Activated naive CD4-positive, alpha-beta T cell treated with anti-CD3 and anti-CD28 coated beads, Interleukin-2, amount 10 ng/mL, durations not matched to agents 7 days and 5 days (primary cell): ENCODE data around the gene USP15.
A peak's percentile ranks its signal among the peaks of the same experiment; 100 is the strongest.
"Not testable (repeated sequence)": the region's sequence is repeated elsewhere in the genome, so short reads cannot be mapped to it uniquely, and the experiment has no call there.

Experiments
- CTCF ChIA-PET: fragments of 350-600 bp; sonication (Branson Sonifier 250); formaldehyde crosslinking; loops from one replicate; lab custom pipeline; 2021; ENCODE audit warnings: antibody characterized with exemption; lab: Charles Lee
- DNase-seq: peaks from one replicate; pipeline ENCODE4 v3.0.0-alpha.2; 2020
- H3K27ac Mint-ChIP-seq: one replicate; pipeline ENCODE4 v1.8.0; 2021; ENCODE audit warnings: mild to moderate bottlenecking, moderate library complexity, mixed read lengths
- H3K27me3 Mint-ChIP-seq: one replicate; pipeline ENCODE4 v1.8.0; 2021; ENCODE audit warnings: mild to moderate bottlenecking, mixed read lengths
- H3K36me3 Mint-ChIP-seq: one replicate; pipeline ENCODE4 v1.8.0; 2021; ENCODE audit warnings: mixed read lengths
- H3K4me1 Mint-ChIP-seq: one replicate; pipeline ENCODE4 v1.8.0; 2021; ENCODE audit warnings: mixed read lengths
- H3K4me3 Mint-ChIP-seq: one replicate; pipeline ENCODE4 v1.8.0; 2021; ENCODE audit warnings: mild to moderate bottlenecking, moderate library complexity, mixed read lengths
- H3K9me3 Mint-ChIP-seq: one replicate; pipeline ENCODE4 v1.8.0; 2021; ENCODE audit warnings: mixed read lengths

Gene USP15

GRCh38 chr12:62342614-62343303 lies 82.6 kb downstream of the USP15 start:
- H3K36me3 Mint-ChIP-seq, result peaks cover 83% of the 10 kb centered on the region
- H3K4me3 Mint-ChIP-seq, DNase-seq, CTCF ChIA-PET, H3K27ac Mint-ChIP-seq, H3K27me3 Mint-ChIP-seq: not testable (repeated sequence)
- peaks cover 16% of the 10 kb centered on the region for H3K4me1 Mint-ChIP-seq
- H3K9me3 Mint-ChIP-seq, result peaks cover 30% of the 10 kb centered on the region

DNA sequence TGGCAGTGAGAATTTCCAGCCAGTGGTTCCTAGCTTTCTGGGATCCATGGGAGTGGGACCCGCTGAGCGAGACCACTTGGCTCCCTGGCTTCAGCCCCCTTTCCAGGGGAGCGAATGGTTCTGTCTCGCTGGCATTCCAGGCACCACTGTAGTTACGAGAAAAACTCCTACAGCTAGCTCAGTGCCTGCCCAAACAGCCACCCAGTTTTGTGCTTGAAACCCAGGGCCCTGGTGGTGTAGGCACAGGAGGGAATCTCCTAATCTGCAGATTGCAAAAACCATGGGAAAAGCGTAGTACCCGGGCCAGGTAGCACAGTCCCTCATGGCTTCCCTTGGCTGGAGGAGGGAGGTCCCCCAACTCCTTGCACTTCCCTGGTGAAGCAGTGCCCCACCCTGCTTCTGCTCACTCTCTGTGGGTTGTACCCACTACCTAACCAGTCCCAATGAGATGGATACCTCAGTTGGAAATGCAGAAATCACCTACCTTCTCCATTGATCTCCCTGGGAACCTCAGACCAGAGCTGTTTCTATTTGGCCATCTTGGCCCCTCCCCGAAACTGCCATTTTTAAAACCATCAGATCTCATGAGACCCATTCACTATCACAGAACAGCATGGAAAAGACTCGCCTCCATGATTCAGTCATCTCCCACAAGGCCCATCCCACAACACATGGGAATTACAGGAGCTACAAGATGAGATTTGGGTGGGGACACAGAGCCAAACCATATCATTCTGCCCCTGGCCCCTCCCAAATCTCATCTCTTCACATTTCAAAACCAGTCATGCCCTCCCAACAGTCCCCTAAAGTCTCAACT lies 83.3 kb downstream of the USP15 start:
- H3K27ac Mint-ChIP-seq, result peak overlapping the region; percentile 16
- CTCF ChIA-PET, DNase-seq, H3K4me3 Mint-ChIP-seq, H3K27me3 Mint-ChIP-seq: not testable (repeated sequence)
- peaks cover 22% of the 10 kb centered on the region for H3K9me3 Mint-ChIP-seq
- H3K36me3 Mint-ChIP-seq, result peaks cover 75% of the 10 kb centered on the region
- peaks cover 16% of the 10 kb centered on the region for H3K4me1 Mint-ChIP-seq

- H3K36me3 Mint-ChIP-seq, result peaks cover 67% of the 10 kb centered on the region
- H3K9me3 Mint-ChIP-seq, result peaks cover 17% of the 10 kb centered on the region
- peaks cover 13% of the 10 kb centered on the region for H3K4me1 Mint-ChIP-seq
- H3K4me3 Mint-ChIP-seq, CTCF ChIA-PET, DNase-seq, H3K27me3 Mint-ChIP-seq: not testable (repeated sequence)
- H3K27ac Mint-ChIP-seq, result peak overlapping the region; percentile 34
Observed at GRCh38 chr12:62344731-62345556, 84.7 kb downstream of the USP15 start.

GRCh38 chr12:62345667-62346066 lies 85.5 kb downstream of the USP15 start:
- peaks cover 11% of the 10 kb centered on the region for H3K9me3 Mint-ChIP-seq
- H3K27ac Mint-ChIP-seq, result no peak overlapping the region
- H3K4me3 Mint-ChIP-seq, result no peak overlapping the region
- peaks cover 63% of the 10 kb centered on the region for H3K36me3 Mint-ChIP-seq
- H3K27me3 Mint-ChIP-seq, result no peaks in the 10 kb centered on the region
- DNase-seq, result no peak
- H3K4me1 Mint-ChIP-seq, result peaks cover 6% of the 10 kb centered on the region
- CTCF ChIA-PET, result no interaction called here

GRCh38 chr12:62346817-62347216 lies 86.6 kb downstream of the USP15 start:
- Mint-ChIP-seq H3K36me3 (peaks cover 56% of the 10 kb centered on the region), H3K27ac (no peak overlapping the region), H3K27me3 (no peaks in the 10 kb centered on the region), H3K9me3 (peaks cover 5% of the 10 kb centered on the region), H3K4me1 (peaks cover 3% of the 10 kb centered on the region), H3K4me3 (no peak overlapping the region)
- CTCF ChIA-PET, result no interaction called here
- no peak for DNase-seq

DNA sequence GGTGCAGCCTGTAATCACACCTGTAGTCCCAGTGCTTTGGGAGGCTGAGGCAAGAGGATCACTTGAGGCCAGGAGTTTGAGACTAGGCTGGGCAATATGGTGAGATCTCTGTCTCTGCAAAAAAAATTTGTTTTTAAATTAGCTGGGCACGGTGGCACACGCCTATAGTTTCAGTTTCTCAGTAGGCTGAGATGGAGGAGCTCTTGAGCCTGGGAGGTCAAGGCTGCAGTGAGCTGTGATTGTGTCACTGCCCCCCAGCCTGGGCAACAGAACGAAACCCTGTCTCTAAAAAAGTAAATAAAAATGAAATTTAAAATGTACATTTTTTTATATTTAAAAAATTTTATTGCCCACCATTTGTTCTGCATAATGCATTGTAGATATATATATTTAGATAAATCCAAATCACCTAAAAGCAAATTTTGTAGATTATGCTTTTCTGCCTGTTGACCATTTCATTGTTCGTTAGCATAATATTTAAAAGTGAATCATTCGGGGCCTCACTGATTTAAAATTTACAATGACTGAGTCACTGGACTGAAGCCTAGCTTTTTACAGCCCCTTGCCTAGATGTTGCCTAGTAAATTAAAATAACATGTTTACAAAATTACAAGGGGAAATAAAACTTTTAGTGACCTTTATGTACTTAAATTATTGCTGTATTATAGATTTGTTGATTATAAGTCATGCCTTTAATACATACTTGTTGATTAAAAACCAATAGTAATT lies 87.9 kb downstream of the USP15 start:
- H3K4me1 Mint-ChIP-seq, result peaks cover 3% of the 10 kb centered on the region
- no peaks in the 10 kb centered on the region for H3K27me3 Mint-ChIP-seq
- peaks cover 43% of the 10 kb centered on the region for H3K36me3 Mint-ChIP-seq
- H3K9me3 Mint-ChIP-seq, result peaks cover 5% of the 10 kb centered on the region
- H3K27ac Mint-ChIP-seq, result no peak overlapping the region
- CTCF ChIA-PET, result no interaction called here
- DNase-seq, result no peak
- no peak overlapping the region for H3K4me3 Mint-ChIP-seq

DNA sequence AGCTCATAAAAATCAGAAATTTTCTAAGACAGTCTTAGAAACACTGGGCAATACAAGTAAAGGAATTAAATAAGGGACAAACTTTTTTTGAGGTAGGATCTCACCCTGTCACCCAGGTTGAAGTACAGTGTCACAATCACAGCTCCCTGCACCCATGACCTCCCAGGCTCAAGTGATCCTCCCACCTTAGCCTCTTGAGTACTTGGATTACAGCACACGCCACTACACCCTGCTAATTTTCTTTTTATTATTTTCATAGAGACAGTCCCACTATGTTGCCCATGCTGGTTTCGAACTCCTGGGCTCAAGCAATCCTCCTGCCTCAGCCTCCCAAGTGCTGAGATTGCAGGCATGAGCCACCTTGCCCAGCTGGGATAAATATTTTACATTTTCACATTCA lies 90.3 kb downstream of the USP15 start:
- Mint-ChIP-seq H3K4me3 (no peak overlapping the region), H3K9me3 (peaks cover 2% of the 10 kb centered on the region), H3K36me3 (peaks cover 31% of the 10 kb centered on the region), H3K27me3 (no peaks in the 10 kb centered on the region), H3K27ac (no peak overlapping the region), H3K4me1 (peaks cover 5% of the 10 kb centered on the region)
- CTCF ChIA-PET, result no interaction called here
- no peak for DNase-seq

DNA sequence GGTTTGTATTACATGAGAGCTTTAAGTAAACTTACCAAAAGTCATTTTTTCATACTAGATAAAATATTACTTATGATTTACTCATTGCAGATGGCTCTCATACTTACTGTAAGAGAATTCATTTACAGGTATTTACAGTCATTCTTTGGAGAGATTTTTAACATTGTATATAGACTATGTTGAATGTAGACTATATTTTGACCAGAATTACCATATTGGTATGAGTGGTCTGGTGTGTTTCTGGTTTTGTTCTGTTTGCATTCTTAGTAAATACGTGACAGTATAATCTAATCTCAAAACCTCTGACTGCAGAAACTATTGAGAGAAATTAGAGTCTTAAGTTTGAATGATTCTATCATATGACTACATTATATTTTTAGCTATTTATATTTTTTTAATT lies 91.1 kb downstream of the USP15 start:
- H3K36me3 Mint-ChIP-seq, result peaks cover 33% of the 10 kb centered on the region
- CTCF ChIA-PET, result no interaction called here
- no peak overlapping the region for H3K27ac Mint-ChIP-seq

DNA sequence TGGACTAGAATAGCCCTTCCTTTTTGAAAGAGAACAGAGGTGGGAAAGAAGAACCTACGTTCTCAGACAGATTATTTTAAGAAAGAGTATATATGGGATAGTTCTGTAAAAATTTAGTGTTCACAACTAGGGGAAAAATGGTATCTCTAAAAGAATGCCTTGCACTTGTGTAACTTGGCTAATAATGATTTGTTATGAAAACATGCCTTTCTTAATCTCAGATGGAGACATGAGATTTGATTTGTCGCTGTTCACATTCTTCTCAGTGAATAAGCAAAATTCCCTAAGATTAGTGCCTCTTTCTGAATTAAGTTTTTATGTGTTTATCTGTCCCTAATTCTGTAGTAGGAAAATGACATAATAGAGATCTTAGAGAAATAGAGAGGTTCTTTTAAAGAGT lies 100.8 kb downstream of the USP15 start:
- Mint-ChIP-seq H3K9me3 (peaks cover 13% of the 10 kb centered on the region), H3K4me1 (peaks cover 6% of the 10 kb centered on the region), H3K27me3 (no peaks in the 10 kb centered on the region), H3K4me3 (no peak overlapping the region), H3K27ac (no peak overlapping the region), H3K36me3 (peaks cover 55% of the 10 kb centered on the region)
- CTCF ChIA-PET, result no interaction called here
- no peak for DNase-seq

More for the DNA sequence above, 91.1 kb downstream of the USP15 start:
- Mint-ChIP-seq H3K4me1 (peaks cover 2% of the 10 kb centered on the region), H3K4me3 (no peak overlapping the region), H3K9me3 (no peaks in the 10 kb centered on the region), H3K27me3 (no peaks in the 10 kb centered on the region)
- no peak for DNase-seq

GRCh38 chr12:62363506-62363905 lies 103.3 kb downstream of the USP15 start:
- Mint-ChIP-seq H3K36me3 (peaks cover 68% of the 10 kb centered on the region), H3K9me3 (peaks cover 15% of the 10 kb centered on the region)

DNA sequence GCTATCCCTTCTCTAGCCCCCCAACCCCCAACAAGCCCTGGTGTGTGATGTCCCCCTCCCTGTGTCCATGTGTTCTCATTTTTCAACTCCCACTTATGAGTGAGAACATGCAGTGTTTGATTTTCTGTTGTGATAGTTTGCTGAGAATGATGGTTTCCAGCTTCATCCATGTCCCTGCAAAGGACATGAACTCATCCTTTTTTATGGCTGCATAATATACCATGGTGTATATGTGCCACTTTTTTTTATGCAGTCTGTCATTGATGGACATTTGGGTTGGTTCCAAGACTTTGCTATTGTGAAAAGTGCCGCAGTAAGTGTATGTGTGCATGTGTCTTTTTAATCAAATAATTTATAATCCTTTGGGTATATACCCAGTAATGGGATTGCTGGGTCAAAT lies 104.5 kb downstream of the USP15 start:
- H3K27ac Mint-ChIP-seq, CTCF ChIA-PET, H3K4me3 Mint-ChIP-seq, DNase-seq, H3K27me3 Mint-ChIP-seq: not testable (repeated sequence)
- H3K36me3 Mint-ChIP-seq, result peaks cover 72% of the 10 kb centered on the region
- H3K9me3 Mint-ChIP-seq, result peaks cover 15% of the 10 kb centered on the region
- peaks cover 13% of the 10 kb centered on the region for H3K4me1 Mint-ChIP-seq

More at GRCh38 chr12:62363506-62363905, 103.3 kb downstream of the USP15 start:
- CTCF ChIA-PET, result no interaction called here
- no peak overlapping the region for H3K27ac Mint-ChIP-seq
- peaks cover 13% of the 10 kb centered on the region for H3K4me1 Mint-ChIP-seq
- no peak overlapping the region for H3K4me3 Mint-ChIP-seq
- no peaks in the 10 kb centered on the region for H3K27me3 Mint-ChIP-seq
- no peak for DNase-seq

DNA sequence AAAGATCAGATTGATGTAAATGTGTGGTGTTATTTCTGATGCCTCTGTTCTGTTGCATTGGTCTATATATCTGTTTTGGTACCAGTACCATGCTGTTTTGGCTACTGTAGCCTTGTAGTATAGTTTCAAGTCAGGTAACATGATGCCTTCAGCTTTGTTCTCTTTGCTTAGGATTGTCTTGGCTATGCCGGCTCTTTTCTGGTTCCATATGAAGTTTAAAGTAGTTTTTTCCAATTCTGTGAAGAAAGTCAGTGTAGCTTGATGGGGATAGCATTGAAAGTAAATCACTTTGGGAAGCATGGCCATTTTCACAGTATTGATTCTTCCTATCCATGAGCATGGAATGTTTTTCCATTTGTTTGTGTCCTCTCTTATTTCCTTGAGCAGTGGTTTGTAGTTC lies 105.6 kb downstream of the USP15 start:
- H3K27ac Mint-ChIP-seq, DNase-seq, H3K27me3 Mint-ChIP-seq, CTCF ChIA-PET, H3K4me3 Mint-ChIP-seq: not testable (repeated sequence)
- peaks cover 15% of the 10 kb centered on the region for H3K9me3 Mint-ChIP-seq
- H3K36me3 Mint-ChIP-seq, result peaks cover 77% of the 10 kb centered on the region
- peaks cover 15% of the 10 kb centered on the region for H3K4me1 Mint-ChIP-seq

- H3K27ac Mint-ChIP-seq, H3K27me3 Mint-ChIP-seq, DNase-seq, H3K4me3 Mint-ChIP-seq, CTCF ChIA-PET: not testable (repeated sequence)
- Mint-ChIP-seq H3K4me1 (peaks cover 16% of the 10 kb centered on the region), H3K9me3 (peaks cover 15% of the 10 kb centered on the region), H3K36me3 (peaks cover 63% of the 10 kb centered on the region)
Observed at GRCh38 chr12:62368430-62369223, 108.4 kb downstream of the USP15 start.
